ENCODE results near the gene SMIM45.

The SMIM45 gene

GRCh38 chr22:41969110-41969646 lies 17.2 kb downstream of the SMIM45 start, which contains the start of gene SEPTIN3:
SEPTIN3 (plus strand) TSS chr22:41969443; CDS start chr22:41971493, 2,050 bp downstream.
- Histone ChIP-seq H3K36me3 (replicated peaks in 1 of 2; ENCODE audit: insufficient read depth in 1 of 2, low read depth in 2 of 2) (no peaks in the 10 kb centered on the region), H3K27ac (no peak within 1 kb of the TSS), H3K9me3 (no peaks in the 10 kb centered on the region), H3K27me3 (no peaks in the 10 kb centered on the region), H3K4me1 (no peaks in the 10 kb centered on the region), H3K4me3 (no peak within 1 kb of the TSS)
- WGBS, 2 donors = 67 to 85% methylated on average over 4 to 8 of the region's 8 CpGs
- DNase-seq = no peak
- intact Hi-C loops (cut with DNase I) = no loop called here
- no peak for ATAC-seq
- TF ChIP-seq CTCF (IDR thresholded peaks at IDR 0.05) (no peak), POLR2A (IDR thresholded peaks at IDR 0.05) (no peak)

- no peaks in the 10 kb centered on the region for H3K4me1 ChIP-seq
- H3K9me3 ChIP-seq = no peaks in the 10 kb centered on the region
- no peaks in the 10 kb centered on the region for H3K27me3 ChIP-seq
- WGBS, 2 donors = 75 to 83% methylated on average over 2 of the region's 2 CpGs
- H3K36me3 ChIP-seq (replicated peaks in 1 of 2; ENCODE audit: insufficient read depth in 1 of 2, low read depth in 2 of 2) = no peaks in the 10 kb centered on the region
- intact Hi-C loops (cut with DNase I) = no loop called here
- ATAC-seq = no peak
- no peak overlapping the region for H3K27ac ChIP-seq
- no peak overlapping the region for H3K4me3 ChIP-seq
- TF ChIP-seq POLR2A (IDR thresholded peaks at IDR 0.05) = no peak
- TF ChIP-seq CTCF (IDR thresholded peaks at IDR 0.05) = no peak
- DNase-seq = no peak
These were observed 18.7 kb downstream of the SMIM45 start for GRCh38 chr22:41970601-41971000.

DNA sequence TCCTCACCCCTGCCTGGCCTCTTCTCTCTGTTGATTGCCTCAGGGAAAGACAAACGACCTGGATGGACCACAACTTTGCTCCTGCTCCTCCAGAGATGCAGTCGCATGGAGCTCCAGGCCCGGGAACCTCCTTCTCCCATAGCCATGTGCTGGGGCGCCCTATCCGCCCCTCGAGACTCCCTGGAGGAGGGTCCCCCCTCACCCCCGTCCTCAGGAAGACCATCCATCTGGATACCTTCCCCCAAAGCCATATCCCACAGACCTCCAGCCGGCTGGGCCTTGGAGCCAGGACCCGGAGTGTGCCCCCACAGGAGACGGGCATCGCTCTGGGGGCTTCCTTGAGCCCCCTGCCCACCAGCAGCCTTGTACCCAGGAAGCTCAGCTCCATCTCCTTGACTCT lies 19.5 kb downstream of the SMIM45 start:
- DNase-seq (no peak), ATAC-seq (no peak)
- intact Hi-C loops (cut with DNase I) = no loop called here
- H3K4me3 ChIP-seq = no peak overlapping the region
- TF ChIP-seq CTCF (IDR thresholded peaks at IDR 0.05) (no peak), POLR2A (IDR thresholded peaks at IDR 0.05) (no peak)
- no peaks in the 10 kb centered on the region for H3K9me3 ChIP-seq
- no peaks in the 10 kb centered on the region for H3K27me3 ChIP-seq
- H3K36me3 ChIP-seq (replicated peaks in 1 of 2; ENCODE audit: insufficient read depth in 1 of 2, low read depth in 2 of 2) = no peaks in the 10 kb centered on the region
- H3K4me1 ChIP-seq = peaks cover 5% of the 10 kb centered on the region
- no peak overlapping the region for H3K27ac ChIP-seq
- 65 to 72% methylated on average over 8 to 11 of the region's 11 CpGs for WGBS, 2 donors

GRCh38 chr22:41974691-41975290 lies 22.8 kb downstream of the SMIM45 start:
- intact Hi-C loops (cut with DNase I) = no loop called here
- Histone ChIP-seq H3K4me3 (no peak overlapping the region), H3K27me3 (peaks cover 0 to 8% of the 10 kb centered on the region in 2 donors), H3K36me3 (replicated peaks in 1 of 2; ENCODE audit: insufficient read depth in 1 of 2, low read depth in 2 of 2) (no peaks in the 10 kb centered on the region), H3K27ac (no peak overlapping the region), H3K4me1 (peaks cover 12% of the 10 kb centered on the region), H3K9me3 (no peaks in the 10 kb centered on the region)
- ATAC-seq (no peak), DNase-seq (no peak)
- TF ChIP-seq CTCF (IDR thresholded peaks at IDR 0.05) (no peak), POLR2A (IDR thresholded peaks at IDR 0.05) (no peak)
- WGBS, 2 donors = 61 to 64% methylated on average over 10 of the region's 10 CpGs

Data from body of pancreas (tissue), 4 donors.